CD4-positive, alpha-beta T cell treated with Interleukin-21 for 1 hour (primary cell): Measurements from ENCODE around the gene PTK7.

Experiments
- DNase-seq: peaks from one replicate; pipeline ENCODE4 v3.0.0-alpha.2; 2020

The PTK7 gene

GRCh38 chr6:43147691-43148477 is 71.8 kb downstream of the PTK7 start:
- no peak for DNase-seq

- DNase-seq: no peak
These were observed 73.2 kb downstream of the PTK7 start for GRCh38 chr6:43149265-43149664.

GRCh38 chr6:43150051-43150751 is 74.1 kb downstream of the PTK7 start:
- no peak for DNase-seq

GRCh38 chr6:43159599-43159998 is 83.5 kb downstream of the PTK7 start:
- no peak for DNase-seq

- no peak for DNase-seq
These were observed 87.8 kb downstream of the PTK7 start for GRCh38 chr6:43163899-43164298.

- no peak for DNase-seq
These were observed 94.4 kb downstream of the PTK7 start for GRCh38 chr6:43170417-43170930.

GRCh38 chr6:43170931-43171706 is 95.0 kb downstream of the PTK7 start, which contains the start of gene SRF:
SRF (plus strand) TSS chr6:43171269; CDS start chr6:43171657, 388 bp downstream.
- peak; percentile 100 for DNase-seq

GRCh38 chr6:43171707-43172103 is 95.6 kb downstream of the PTK7 start:
- DNase-seq: peak; percentile 31

- peak; percentile 61 for DNase-seq
These were observed 96.2 kb downstream of the PTK7 start for GRCh38 chr6:43172104-43173007.

GRCh38 chr6:43173591-43174262 is 97.6 kb downstream of the PTK7 start:
- peak; percentile 35 for DNase-seq

- peak; percentile 98 for DNase-seq
These were observed 98.4 kb downstream of the PTK7 start for GRCh38 chr6:43174263-43175112.

GRCh38 chr6:43175676-43176422 is 99.7 kb downstream of the PTK7 start:
- DNase-seq: no peak

- DNase-seq: no peak
These were observed 100.3 kb downstream of the PTK7 start for GRCh38 chr6:43176423-43176786.

- no peak for DNase-seq
These were observed 102.0 kb downstream of the PTK7 start for GRCh38 chr6:43178150-43178549.

- DNase-seq: no peak
These were observed 103.1 kb downstream of the PTK7 start for GRCh38 chr6:43178951-43179830.

- DNase-seq: no peak
These were observed 103.9 kb downstream of the PTK7 start for GRCh38 chr6:43180058-43180457.

GRCh38 chr6:43180985-43181384 is 104.9 kb downstream of the PTK7 start:
- DNase-seq: no peak

GRCh38 chr6:43181621-43181941 is 105.5 kb downstream of the PTK7 start:
- no peak for DNase-seq
